Measurements from ENCODE around the gene TP73.

DNA sequence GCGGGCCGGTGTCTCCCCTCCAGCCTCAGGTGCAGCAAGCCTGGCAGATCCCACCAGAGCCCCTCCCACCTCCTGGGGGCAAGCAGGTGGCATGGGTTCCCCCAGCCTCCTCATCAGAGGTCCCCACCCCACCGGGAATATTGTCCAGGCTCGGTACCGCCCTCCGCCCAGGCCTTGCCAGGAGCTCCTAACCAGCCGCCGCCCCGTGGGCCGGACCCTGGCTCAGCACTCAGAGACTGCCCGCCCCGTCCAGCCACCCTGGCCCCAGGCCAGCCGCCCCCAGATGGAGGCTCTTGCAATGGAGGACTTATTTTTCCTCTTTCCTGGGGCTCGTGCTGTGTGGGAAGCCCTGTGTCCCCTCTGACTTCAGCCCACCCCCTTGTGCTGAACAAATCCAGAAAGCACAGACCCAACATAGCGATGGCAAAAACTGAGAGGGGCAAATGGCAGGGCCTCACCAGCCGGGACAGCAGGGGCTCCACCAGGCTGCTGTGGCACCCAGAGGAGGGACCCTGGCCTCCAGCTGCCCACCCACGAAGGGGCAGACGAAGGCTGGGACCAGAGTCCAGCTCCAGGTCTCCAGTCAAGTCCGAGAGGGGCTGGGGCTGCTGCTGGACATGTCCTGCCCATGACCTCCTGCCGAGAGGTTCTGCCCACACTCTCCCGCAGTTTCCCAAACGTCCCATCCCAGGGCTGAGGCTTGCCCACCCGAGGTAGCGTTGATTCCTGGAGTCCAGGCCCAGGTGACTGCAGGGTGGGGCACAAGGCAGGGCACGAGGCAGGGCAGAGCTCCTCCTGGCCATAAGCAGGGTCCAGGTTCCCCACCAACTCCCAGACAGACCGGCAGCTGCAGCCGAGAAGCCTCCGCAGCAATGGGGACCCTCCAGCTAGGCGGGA, 48.5 kb upstream of the TP73 start:
- TF ChIP-seq, protein P1, sequence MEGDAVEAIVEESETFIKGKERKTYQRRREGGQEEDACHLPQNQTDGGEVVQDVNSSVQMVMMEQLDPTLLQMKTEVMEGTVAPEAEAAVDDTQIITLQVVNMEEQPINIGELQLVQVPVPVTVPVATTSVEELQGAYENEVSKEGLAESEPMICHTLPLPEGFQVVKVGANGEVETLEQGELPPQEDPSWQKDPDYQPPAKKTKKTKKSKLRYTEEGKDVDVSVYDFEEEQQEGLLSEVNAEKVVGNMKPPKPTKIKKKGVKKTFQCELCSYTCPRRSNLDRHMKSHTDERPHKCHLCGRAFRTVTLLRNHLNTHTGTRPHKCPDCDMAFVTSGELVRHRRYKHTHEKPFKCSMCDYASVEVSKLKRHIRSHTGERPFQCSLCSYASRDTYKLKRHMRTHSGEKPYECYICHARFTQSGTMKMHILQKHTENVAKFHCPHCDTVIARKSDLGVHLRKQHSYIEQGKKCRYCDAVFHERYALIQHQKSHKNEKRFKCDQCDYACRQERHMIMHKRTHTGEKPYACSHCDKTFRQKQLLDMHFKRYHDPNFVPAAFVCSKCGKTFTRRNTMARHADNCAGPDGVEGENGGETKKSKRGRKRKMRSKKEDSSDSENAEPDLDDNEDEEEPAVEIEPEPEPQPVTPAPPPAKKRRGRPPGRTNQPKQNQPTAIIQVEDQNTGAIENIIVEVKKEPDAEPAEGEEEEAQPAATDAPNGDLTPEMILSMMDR (IDR thresholded peaks at IDR 0.05), result no peak
- no peak for TF ChIP-seq POLR2A (IDR thresholded peaks at IDR 0.05)
